Retinal pigment epithelial cell (primary cell): ENCODE data around the gene IFIT2.

Experiments
- DNase-seq: peaks from one replicate; pipeline ENCODE4 v3.0.0-alpha.2; 2010; ENCODE audit warnings: low read depth
- H3K4me3 ChIP-seq: 2 replicates; pipeline ENCODE4 v1.5.1; 2011; ENCODE audit warnings: mild to moderate bottlenecking, low read length, control low read depth, moderate library complexity
- TF ChIP-seq, protein P1 (sequence below): conservative IDR thresholded peaks from 2 replicates; pipeline ENCODE4 v1.5.1; 2011; ENCODE audit warnings: low read depth, low read length, control low read depth, inconsistent platforms

Gene IFIT2

DNA sequence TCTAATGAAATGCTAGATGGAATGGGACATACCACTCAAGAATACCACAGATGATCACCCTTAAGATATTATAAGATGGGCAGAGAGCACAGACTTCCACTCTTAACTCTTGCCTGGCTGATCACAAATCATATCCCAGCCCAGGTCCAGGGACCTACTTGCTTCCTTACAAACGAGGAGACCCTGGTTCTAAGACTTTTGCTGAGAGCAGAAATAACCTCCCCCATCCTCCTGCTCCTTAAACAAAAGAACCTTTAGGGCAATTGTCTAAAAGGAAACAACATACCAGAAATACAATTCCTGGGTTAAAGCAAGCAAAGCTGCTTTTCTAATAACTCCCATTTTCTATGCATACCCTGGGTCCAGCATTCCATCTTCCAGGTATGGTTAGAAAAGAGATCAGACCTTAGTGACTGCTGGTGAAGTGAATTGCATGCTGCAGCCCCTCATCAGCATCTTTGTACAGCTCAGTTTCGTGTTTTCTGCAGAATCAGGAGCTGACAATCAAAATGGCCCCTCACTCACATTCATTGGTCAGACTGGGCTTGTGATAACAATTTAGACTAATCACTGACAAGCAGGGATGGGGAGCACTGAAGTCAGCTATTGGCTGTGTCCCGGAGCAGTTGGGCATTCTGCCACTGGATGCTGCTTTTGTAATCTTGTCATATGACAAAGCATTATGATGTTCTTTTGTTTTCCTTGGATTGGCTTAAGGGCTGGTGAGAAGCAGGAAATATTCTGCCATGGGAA lies 40.5 kb downstream of the IFIT2 start:
- DNase-seq: no peak
- TF ChIP-seq, protein P1, sequence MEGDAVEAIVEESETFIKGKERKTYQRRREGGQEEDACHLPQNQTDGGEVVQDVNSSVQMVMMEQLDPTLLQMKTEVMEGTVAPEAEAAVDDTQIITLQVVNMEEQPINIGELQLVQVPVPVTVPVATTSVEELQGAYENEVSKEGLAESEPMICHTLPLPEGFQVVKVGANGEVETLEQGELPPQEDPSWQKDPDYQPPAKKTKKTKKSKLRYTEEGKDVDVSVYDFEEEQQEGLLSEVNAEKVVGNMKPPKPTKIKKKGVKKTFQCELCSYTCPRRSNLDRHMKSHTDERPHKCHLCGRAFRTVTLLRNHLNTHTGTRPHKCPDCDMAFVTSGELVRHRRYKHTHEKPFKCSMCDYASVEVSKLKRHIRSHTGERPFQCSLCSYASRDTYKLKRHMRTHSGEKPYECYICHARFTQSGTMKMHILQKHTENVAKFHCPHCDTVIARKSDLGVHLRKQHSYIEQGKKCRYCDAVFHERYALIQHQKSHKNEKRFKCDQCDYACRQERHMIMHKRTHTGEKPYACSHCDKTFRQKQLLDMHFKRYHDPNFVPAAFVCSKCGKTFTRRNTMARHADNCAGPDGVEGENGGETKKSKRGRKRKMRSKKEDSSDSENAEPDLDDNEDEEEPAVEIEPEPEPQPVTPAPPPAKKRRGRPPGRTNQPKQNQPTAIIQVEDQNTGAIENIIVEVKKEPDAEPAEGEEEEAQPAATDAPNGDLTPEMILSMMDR: no peak
- peak overlapping the region; percentile 25 for H3K4me3 ChIP-seq

DNA sequence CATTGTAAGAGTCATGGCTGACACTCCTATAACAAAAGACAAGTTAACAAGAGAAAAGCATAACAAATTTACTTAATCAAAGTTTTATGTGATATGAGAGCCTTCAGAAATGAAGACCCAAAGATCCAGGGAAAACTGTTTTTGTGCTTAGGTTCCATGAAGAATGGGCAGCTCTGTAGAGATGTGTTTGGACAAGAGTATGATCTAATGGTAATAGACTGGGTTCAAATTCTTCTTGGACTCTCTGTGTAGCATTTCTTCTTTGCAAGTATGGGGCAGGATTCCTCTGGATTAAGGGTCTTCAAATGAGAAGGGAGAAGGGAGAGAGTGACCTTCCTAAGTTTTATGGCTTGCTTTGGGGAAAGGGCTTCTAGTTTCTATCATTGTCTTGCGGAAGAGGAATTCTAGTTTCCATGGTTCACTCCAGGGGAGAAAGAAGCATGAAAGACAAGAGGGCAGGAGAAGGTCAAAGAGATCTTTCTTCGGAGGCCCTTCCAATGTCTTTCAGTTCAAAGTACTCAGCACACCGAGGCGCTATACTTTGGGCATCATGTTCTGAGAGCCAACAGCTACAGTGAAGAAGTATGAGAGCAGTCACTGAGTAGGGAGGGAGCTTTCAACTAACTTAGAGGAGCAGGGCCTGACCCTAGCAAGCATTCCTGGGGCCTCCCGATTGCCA lies 41.4 kb downstream of the IFIT2 start:
- DNase-seq: no peak
- H3K4me3 ChIP-seq: no peak overlapping the region
- TF ChIP-seq, protein P1: no peak

DNA sequence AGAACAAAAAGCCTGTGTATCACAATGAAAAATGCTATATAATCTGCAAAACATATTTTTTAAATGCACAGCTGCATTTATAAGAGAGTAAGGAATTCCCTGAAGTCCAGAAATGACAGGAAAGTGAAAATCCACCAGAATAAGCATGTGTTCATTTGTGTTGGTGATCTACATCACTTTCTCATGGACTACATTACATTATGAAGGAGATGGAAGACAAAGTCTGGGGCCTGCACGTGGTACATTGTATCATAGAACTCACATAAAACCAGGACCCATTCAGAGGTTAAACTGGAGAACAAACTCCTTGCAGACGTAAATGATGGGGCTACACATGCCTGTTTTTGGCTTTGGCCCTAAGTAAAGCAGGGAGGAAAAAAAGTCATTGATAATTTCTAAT lies 42.3 kb downstream of the IFIT2 start:
- TF ChIP-seq, protein P1: no peak
- no peak overlapping the region for H3K4me3 ChIP-seq
- DNase-seq: no peak

DNA sequence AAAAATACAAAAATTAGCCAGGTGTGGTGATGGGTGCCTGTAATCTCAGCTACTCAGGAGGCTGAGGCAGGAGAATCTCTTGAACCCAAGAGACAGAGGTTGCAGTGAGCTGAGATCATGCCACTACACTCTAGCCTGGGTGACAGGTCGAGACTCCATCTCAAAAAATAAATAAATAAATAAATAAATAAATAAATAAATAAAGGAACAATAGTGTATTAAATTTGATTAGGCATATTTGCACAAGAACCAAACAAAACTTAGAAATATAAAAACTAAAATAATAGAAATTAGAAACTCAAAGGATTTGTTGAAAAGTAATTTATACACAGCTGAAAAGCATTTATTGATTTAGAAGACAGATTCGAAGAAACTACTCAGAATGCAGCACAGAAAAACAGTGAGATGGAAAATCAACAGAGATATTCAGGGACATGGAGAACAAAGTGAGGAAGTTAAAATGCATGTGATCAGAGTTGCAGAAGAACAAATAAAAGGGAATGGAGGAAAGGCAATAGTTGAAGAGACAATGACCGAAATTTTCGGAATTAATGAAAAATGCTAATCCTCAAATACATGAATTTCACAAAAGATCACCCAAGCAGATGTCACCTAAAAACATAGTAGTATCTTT lies 43.6 kb downstream of the IFIT2 start:
- no peak for DNase-seq
- H3K4me3 ChIP-seq: no peak overlapping the region
- TF ChIP-seq, protein P1: no peak

DNA sequence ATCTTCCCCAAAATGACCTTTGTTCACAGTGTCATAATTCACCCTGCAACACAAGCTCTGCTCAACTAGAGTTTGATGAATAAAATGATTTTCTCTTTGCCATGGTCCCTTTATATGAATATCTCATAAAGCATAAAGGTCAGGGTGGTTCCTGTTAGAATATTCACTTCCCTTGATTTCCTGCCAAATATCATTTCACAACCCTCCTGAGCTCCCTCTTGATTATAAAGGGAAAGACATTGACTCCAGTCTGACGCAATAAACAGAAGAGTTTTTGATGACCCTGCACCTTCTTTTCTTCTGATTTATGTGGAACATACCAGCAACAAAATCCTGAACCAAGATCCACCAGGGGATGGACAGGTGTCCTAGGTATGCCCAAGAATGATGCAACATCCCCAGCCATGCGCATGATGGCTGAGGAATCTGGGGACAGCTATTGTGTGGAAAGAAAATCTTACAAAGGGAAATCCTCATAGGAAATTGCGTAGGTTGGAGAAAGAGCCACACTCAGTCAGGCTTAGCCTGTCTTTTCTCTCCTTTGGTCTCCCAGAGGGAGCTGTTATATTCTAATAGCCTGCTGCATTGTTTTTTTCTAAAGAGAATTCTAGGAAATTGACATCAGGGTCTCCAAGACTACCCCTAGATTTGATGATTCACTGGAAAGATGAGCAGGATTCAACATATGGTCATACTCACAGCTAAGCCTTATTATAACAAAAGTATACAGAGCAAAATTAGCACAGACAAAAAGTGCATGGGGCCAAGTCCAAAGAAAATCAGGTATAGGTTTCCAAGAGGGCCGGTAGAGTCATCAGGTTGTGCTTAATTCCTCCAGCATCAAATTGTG lies 44.8 kb downstream of the IFIT2 start:
- DNase-seq: no peak
- TF ChIP-seq, protein P1: no peak
- H3K4me3 ChIP-seq: no peak overlapping the region

DNA sequence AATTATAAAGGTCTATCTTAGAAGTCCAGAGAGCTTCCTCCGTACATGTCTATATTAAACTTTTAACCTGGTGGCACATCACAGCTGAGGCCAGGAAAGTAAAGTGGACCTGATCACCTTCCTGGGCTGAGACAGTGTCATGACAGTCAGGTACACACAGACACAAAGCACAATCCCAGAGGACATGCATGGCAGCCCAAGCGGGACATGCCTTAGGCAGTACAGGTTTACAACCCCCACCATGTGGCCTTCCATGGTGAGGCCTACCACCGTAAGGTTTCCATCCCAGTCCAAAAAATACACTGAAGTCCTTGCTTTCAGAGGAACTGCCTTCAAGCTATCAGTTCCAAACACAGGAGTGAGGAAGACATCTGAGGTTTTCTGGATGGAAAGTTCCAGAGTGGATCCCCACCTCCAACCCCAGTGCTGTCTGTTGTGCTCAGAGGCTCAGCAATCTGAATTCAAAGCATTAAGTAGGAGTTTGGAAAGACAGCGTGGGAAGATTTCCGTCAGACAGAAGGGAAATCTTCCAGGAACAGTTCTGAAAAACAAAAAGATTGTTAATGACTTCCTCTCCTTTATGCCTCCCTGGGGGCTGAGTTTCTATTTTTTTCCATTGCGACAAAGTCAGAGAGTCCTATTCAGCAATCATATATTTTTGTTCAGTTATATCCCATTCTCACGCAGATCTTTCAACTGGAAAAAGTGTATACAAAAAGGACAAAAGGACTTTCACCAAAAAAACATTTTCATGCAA lies 46.0 kb downstream of the IFIT2 start:
- no peak overlapping the region for H3K4me3 ChIP-seq
- no peak for DNase-seq
- TF ChIP-seq, protein P1: no peak
